Activated CD8-positive, alpha-beta T cell treated with anti-CD3 and anti-CD28 coated beads for 36 hours (primary cell): ENCODE measurements around the gene CD69. TPM values are rescaled to one million over a fixed set of nuclear protein-coding genes. Genes with fewer than 3 reads are reported as not detected.
A peak's percentile ranks its signal among the peaks of the same experiment; 100 is the strongest.

Experiments used
- ATAC-seq: fragments of 200-7000 bp; cut with Tn5 transposase; one replicate; pipeline ENCODE4 v1.10.0; 2021; ENCODE audit warnings: mild to moderate bottlenecking, moderate library complexity
- CTCF ChIA-PET: fragments of 350-600 bp; sonication (Branson Sonifier 250); formaldehyde crosslinking; loops from one replicate; lab custom pipeline; 2021; ENCODE audit warnings: antibody characterized with exemption; lab: Charles Lee
- POLR2A ChIA-PET: fragments of 350-600 bp; sonication (Branson Sonifier 250); formaldehyde crosslinking; loops from one replicate; lab custom pipeline; 2021; ENCODE audit warnings: antibody characterized with exemption; lab: Charles Lee
- DNase-seq: peaks from one replicate; pipeline ENCODE4 v3.0.0-alpha.2; 2020
- H3K27ac Mint-ChIP-seq: one replicate; pipeline ENCODE4 v1.8.0; 2021; ENCODE audit warnings: mild to moderate bottlenecking, mixed read lengths
- H3K27me3 Mint-ChIP-seq: one replicate; pipeline ENCODE4 v1.8.0; 2021; ENCODE audit warnings: mixed read lengths
- H3K36me3 Mint-ChIP-seq: one replicate; pipeline ENCODE4 v1.8.0; 2021; ENCODE audit warnings: low read depth, mixed read lengths
- H3K4me1 Mint-ChIP-seq: one replicate; pipeline ENCODE4 v1.8.0; 2021; ENCODE audit warnings: low read depth, mixed read lengths
- H3K4me3 Mint-ChIP-seq: one replicate; pipeline ENCODE4 v1.8.0; 2021; ENCODE audit warnings: mild to moderate bottlenecking, moderate library complexity, mixed read lengths
- H3K9me3 Mint-ChIP-seq: one replicate; pipeline ENCODE4 v1.8.0; 2021; ENCODE audit warnings: mixed read lengths
- intact Hi-C: fragments of 100-400 bp; cut with micrococcal nuclease; formaldehyde crosslinking; loops from one replicate; pipeline ENCODE4 v1.10.0; 2022
- total RNA-seq, 2 experiments: library from RNA; stranded (reverse); gene quantifications; one replicate each; pipeline ENCODE4 v1.2.3, GENCODE V29; 2021
- TF ChIP-seq, protein P1 (sequence below): fragments of 200-600 bp; IDR thresholded peaks from one replicate; pipeline ENCODE4 v1.8.0; 2022; ENCODE audit warnings: antibody characterized with exemption, mild to moderate bottlenecking

Gene CD69
- total RNA-seq, 2 experiments from 2014 or later, result 166 to 174 TPM

DNA sequence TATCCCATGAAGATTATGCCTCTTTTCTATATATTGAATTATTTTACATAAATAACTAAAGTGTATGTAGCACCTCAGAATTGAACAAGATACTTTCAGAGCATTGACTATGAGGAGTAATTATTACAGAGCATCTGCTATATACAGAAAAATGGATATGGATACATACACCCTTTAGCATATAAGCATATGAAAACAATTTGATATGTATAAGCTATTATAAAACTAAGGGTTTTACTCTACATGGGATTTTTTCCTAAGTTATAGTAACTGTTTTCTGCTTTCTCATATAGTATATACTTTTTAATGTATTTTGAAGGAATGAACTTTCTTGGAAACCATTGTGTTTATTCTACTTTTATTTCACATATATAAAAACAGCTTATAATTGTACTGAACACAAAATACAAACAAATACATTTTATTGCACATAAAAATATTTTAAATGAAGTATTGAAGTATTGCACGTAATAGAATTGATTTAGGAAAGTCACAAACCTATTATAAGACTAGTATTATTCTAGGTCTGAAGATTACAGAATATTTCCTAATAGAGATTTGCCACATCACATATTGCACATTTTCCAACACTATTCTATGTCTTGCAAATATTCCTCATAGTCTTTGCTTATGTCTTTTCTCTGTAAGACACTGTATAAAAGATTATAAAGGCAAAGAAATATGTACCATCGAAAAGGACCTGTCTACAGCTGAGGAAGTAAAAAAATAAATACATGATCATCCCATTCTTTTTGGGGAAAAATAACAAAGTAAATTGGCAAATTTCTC is 8.4 kb downstream of the CD69 start:
- Mint-ChIP-seq H3K4me3 (peak overlapping the region; percentile 97), H3K27ac (peak overlapping the region; percentile 88), H3K4me1 (peaks cover 60% of the 10 kb centered on the region), H3K36me3 (peaks cover 54% of the 10 kb centered on the region), H3K9me3 (no peaks in the 10 kb centered on the region), H3K27me3 (no peaks in the 10 kb centered on the region)
- TF ChIP-seq, protein P1, sequence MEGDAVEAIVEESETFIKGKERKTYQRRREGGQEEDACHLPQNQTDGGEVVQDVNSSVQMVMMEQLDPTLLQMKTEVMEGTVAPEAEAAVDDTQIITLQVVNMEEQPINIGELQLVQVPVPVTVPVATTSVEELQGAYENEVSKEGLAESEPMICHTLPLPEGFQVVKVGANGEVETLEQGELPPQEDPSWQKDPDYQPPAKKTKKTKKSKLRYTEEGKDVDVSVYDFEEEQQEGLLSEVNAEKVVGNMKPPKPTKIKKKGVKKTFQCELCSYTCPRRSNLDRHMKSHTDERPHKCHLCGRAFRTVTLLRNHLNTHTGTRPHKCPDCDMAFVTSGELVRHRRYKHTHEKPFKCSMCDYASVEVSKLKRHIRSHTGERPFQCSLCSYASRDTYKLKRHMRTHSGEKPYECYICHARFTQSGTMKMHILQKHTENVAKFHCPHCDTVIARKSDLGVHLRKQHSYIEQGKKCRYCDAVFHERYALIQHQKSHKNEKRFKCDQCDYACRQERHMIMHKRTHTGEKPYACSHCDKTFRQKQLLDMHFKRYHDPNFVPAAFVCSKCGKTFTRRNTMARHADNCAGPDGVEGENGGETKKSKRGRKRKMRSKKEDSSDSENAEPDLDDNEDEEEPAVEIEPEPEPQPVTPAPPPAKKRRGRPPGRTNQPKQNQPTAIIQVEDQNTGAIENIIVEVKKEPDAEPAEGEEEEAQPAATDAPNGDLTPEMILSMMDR, result no peak
- CTCF ChIA-PET, result interaction anchor here (0.7 to 23.1 kb wide), 9 partner anchors 9 to 118 kb away, joined by 3 to 791 read pairs (median 9); partner anchors contain the start of gene CD69
- intact Hi-C loops, result no loop called here
- DNase-seq (no peak), ATAC-seq (no peak)
- POLR2A ChIA-PET, result interaction anchor here (0.7 to 14.9 kb wide), 11 partner anchors 8 to 802 kb away, joined by 3 to 752 read pairs (median 22); partner anchors contain the start of genes CD69, CLEC2B and CLEC2D

DNA sequence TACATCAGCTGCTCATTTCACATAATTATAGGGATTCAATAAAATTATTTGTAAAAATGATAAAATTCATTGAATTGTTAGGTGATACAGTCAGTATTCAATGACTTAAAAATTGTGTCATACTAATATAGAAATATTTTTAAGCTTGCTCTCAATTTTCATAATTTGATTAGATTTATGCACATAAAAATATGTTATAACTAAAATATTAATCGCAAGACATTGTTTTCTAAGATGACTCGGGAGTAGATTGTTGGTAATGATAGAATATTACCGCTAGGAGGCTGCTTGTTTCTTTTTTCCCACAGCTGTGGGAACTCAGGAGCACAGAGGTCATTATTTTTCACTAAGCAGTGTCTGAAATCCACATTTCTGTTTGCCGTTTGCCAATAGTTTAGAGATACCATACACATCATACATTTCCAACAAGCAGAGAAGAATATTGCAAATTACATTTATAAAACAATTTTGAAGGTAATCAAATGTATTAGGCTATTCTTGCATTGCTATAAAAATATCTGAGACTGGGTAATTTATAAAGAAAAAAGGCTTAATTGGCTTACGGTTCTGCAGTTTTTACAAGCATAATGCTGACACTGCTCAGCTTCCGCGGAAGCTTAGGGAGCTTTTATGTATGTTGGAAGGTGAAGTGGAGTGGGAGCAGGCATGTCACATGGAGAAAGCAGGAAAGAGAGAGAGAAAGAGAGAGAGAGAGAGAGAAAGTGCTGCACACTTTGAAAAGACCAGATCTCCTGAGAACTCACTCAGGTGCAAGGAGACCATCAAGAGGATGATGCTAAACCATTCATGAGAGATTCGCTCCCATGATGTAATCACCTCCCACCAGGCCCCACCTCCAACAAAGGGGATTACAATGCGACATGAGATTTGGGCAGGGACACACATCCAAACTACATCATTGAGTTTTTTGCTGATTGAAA is 9.2 kb downstream of the CD69 start:
- CTCF ChIA-PET, result interaction anchor here (0.6 to 23.1 kb wide), 36 partner anchors 10 to 442 kb away, joined by 3 to 791 read pairs (median 6); partner anchors contain the start of genes CD69, CLEC1B and CLEC2A
- POLR2A ChIA-PET, result interaction anchor here (0.5 to 14.9 kb wide), 15 partner anchors 9 to 385 kb away, joined by 3 to 752 read pairs (median 5); partner anchors contain the start of genes CD69, CLEC2B and CLEC2D
- ATAC-seq, result peak; percentile 63
- H3K4me1 Mint-ChIP-seq, result peaks cover 62% of the 10 kb centered on the region
- peaks cover 45% of the 10 kb centered on the region for H3K36me3 Mint-ChIP-seq
- peak; percentile 84 for DNase-seq
- H3K9me3 Mint-ChIP-seq, result no peaks in the 10 kb centered on the region
- peak overlapping the region; percentile 86 for H3K27ac Mint-ChIP-seq
- TF ChIP-seq, protein P1, result peak; percentile 48
- intact Hi-C loops, result no loop called here
- H3K27me3 Mint-ChIP-seq, result no peaks in the 10 kb centered on the region
- peak overlapping the region; percentile 67 for H3K4me3 Mint-ChIP-seq

DNA sequence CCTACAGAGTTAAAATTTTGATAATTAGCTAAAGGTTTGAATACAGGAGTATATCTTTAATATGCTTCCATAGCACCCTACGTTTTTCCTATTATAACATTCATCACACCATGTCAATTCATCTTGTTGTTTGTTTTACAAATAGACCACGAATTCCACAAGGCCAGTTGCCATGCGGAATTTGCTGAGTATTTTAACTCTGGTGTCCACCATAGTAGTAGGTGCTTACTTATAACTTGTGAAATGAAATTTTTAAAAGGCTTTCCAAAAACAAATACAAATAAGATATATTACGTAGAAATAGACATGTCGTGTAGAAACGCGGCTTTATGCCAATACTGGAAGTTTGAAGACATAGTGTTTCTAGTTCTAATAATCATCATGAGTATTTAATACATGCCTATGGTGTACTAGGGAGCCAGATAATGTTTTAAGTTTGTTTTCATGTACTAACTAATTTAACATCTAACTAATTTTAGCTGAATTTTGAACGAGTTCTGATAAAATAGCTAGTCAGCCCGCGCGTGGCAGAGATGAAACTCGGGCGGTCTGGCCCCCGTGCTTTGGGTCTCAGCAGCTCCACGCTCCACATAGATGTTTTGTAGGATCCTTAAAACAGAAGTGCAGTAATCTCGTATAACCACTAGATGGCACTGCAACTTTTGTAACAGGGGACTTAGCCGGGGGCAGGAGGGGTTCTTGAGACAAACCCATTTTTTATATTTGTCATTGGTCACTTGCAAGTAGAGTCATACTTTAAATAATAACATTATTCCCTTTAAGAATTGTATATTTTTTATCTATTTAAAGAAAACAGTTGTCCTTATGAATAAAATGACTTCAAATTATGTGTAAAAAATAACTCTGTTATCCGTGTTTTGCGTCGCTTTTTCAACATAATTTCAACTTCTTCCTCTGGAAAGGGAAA is 10.2 kb downstream of the CD69 start:
- peak; percentile 66 for ATAC-seq
- TF ChIP-seq, protein P1, result peak; percentile 78
- DNase-seq, result peak; percentile 73
- H3K36me3 Mint-ChIP-seq, result peaks cover 36% of the 10 kb centered on the region
- POLR2A ChIA-PET, result interaction anchor here (0.5 to 14.9 kb wide), 13 partner anchors 8 to 161 kb away, joined by 3 to 752 read pairs (median 5); partner anchors contain the start of genes CD69, CLEC2B and CLEC2D
- peak overlapping the region; percentile 67 for H3K4me3 Mint-ChIP-seq
- no peaks in the 10 kb centered on the region for H3K27me3 Mint-ChIP-seq
- H3K9me3 Mint-ChIP-seq, result no peaks in the 10 kb centered on the region
- intact Hi-C loops, result loop anchor here (1.0 kb wide), 1 partner anchor 48 kb away; no protein-coding TSS in a partner anchor
- CTCF ChIA-PET, result interaction anchor here (0.6 to 23.1 kb wide), 58 partner anchors 8 to 443 kb away, joined by 3 to 791 read pairs (median 5); partner anchors contain the start of genes CD69, CLEC12B, CLEC1B and CLEC2A
- H3K27ac Mint-ChIP-seq, result peak overlapping the region; percentile 86
- peaks cover 57% of the 10 kb centered on the region for H3K4me1 Mint-ChIP-seq

DNA sequence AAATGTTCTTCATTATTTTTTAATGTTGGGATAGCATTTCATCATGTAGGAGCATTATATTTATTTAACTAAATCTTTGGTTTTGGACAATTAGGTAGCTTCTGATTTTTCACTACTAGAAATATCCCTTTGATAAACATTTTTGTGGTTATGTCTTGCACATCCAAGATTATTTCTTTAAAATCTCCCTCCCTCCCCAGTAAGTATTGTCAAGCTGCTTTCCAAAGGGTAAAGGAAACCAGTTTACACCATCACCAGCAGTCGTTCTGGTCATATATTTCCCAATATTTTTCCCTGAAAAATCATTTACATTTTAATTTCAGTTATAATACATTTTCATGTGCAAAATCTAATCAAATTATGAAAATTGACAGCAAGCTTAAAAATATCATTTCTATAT is 11.1 kb downstream of the CD69 start:
- H3K4me1 Mint-ChIP-seq, result peaks cover 55% of the 10 kb centered on the region
- ChIA-PET POLR2A (interaction anchor here (1.0 to 14.9 kb wide), 5 partner anchors 8 to 175 kb away, joined by 3 to 501 read pairs (median 22); partner anchors contain the start of gene CD69), CTCF (interaction anchor here (0.7 to 23.1 kb wide), 43 partner anchors 9 to 418 kb away, joined by 3 to 791 read pairs (median 5); partner anchors contain the start of genes CD69, CLEC12B, CLEC2A and CLEC2B)
- intact Hi-C loops, result loop anchor here (1.0 to 10.0 kb wide), 3 partner anchors 49 to 385 kb away; partner anchors contain the start of gene CLEC7A
- no peak overlapping the region for H3K27ac Mint-ChIP-seq
- H3K36me3 Mint-ChIP-seq, result peaks cover 27% of the 10 kb centered on the region
- no peaks in the 10 kb centered on the region for H3K27me3 Mint-ChIP-seq
- H3K4me3 Mint-ChIP-seq, result no peak overlapping the region
- TF ChIP-seq, protein P1, result no peak
- no peak for ATAC-seq
- H3K9me3 Mint-ChIP-seq, result no peaks in the 10 kb centered on the region
- no peak for DNase-seq
